Ureter (tissue), 1 donor: ENCODE measurements around the gene PRKAR2B. TPM values are rescaled to one million over a fixed set of nuclear protein-coding genes. Genes with fewer than 3 reads are reported as not detected.

Experiments
- DNase-seq: peaks from one replicate; pipeline ENCODE4 v3.0.0-alpha.2; 2020; ENCODE audit warnings: low spot score
- total RNA-seq: library from RNA; stranded (reverse); gene quantifications from one replicate; pipeline ENCODE4 v1.2.4, GENCODE V29; 2023
- donor health status: DM: yes; HTN: yes; CAD: no.

The PRKAR2B gene
- total RNA-seq, 1 donor from 2014 or later, result 22.8 TPM

DNA sequence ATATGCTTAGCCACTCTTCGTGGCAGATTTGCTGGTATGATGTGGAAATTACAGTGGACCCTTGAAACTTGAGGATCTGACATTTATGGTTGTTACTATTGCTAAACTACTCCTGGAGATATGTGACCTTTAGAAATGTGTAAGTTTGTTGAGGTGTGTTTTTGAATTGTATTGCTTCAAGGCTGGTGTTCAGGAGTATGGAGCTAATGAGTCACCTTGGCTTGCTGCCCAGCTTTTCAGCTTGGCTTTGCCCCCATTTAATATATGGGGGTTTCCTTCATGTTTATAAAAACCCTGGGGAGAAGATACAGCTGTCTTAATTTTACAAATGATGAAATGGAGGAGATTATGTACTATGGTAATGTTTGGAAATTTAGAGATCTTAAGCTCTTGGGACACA is 135.9 kb downstream of the PRKAR2B start:
- DNase-seq, result no peak

DNA sequence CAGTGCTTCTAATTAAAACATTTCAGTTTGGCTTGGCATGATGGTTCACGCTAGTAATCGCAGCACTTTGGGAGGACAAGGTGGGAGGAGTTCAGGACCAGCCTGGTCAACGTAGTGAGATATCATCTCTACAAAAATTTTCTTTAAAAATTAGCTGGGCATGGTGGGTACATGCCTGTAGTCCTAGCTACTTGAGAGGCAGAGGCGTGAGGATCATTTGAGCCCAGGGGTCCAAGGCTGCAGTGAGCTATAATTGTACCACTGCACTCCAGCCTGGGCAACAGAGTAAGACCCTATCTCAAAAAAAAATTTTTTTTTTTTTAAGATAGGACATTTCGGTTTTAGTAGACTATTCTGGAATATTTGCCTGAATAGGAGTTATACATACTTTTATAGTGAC is 136.7 kb downstream of the PRKAR2B start:
- no peak for DNase-seq

DNA sequence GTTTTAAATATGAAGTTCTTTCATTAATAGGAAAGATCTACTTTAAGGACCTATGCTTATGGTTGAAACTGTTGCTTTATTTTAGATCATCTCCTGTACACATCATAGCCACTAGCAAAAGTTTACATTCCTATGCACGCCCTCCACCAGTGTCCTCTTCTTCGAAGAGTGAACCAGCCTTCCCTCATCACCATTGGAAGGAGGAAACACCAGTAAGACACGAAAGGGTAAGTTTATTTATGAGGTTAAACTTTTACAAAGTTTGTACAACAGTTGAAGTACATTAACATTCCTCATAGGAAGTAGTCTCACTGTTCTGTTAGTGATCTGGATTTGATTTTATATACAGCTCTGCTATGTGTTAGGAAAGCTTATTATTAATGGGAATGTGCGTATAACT is 141.2 kb downstream of the PRKAR2B start:
- DNase-seq, result no peak

DNA sequence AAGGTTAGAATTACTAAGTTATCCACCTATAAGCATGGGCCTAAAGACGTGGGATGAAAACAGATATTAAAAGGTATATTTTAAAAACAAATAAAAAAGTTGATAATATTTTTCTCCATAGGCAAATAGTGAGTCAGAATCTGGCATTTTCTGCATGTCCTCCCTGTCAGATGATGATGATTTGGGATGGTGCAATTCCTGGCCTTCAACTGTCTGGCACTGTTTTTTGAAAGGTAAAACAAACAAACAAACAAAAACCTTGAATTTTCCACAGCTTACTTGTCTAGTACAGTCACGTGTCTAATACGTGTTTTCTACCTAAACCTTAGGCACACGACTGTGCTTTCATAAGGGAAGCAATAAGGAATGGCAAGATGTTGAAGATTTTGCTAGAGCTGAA is 141.7 kb downstream of the PRKAR2B start:
- DNase-seq, result no peak

DNA sequence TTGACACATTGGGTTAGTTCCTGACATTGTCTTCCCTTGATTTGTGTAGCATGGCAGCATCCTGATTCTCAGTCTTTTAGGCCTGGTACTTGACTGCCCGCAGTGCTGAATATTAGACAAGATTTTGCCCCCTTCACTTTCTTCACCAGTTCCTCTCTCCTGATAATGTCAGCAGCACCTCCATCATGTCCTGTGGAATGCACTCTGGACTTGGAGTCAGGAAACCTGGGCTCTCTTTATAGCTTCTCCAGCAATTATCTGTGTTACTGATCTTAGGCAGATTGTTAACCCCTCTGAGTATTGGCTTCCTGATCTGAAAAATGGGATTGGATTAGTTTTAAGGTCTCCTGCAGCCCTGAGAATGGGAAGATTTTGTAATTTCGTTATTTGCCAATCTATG is 143.3 kb downstream of the PRKAR2B start:
- no peak for DNase-seq

DNA sequence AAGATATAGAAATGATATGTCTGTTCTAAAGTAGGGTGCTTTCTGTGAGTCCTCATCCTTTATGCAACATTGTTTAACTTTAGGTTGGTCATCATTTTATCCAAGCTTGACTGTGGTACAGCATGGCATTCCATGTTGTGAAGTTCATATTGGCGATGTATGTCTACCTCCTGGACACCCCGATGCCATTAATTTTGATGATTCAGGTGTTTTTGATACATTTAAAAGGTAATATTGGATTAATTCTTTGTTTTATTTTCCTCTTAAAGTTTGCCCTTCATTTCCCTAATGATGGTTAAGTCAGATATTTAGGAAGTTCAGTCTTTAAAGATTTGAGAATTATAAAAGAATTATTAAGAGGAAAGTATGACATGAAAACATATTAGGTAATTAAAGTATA is 145.6 kb downstream of the PRKAR2B start:
- DNase-seq, result no peak

DNA sequence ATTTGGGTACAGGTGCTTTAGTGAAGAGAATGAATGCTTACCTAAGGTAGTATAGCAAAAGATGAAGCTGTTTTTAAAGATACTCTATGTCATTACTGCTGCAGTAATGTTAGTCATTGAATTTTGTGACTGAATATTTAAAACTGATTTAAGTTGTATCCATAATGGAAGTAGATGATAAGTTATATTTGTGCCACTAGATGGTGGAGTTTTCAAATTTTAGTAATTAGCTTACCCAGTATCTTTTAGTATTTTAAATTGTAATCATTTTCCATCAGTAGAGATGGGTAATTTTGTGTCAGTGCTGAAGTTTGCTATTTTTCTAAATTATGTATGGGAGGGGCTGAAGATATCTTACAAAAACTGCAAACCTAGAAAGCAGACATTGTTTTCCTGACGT is 149.5 kb downstream of the PRKAR2B start:
- no peak for DNase-seq

DNA sequence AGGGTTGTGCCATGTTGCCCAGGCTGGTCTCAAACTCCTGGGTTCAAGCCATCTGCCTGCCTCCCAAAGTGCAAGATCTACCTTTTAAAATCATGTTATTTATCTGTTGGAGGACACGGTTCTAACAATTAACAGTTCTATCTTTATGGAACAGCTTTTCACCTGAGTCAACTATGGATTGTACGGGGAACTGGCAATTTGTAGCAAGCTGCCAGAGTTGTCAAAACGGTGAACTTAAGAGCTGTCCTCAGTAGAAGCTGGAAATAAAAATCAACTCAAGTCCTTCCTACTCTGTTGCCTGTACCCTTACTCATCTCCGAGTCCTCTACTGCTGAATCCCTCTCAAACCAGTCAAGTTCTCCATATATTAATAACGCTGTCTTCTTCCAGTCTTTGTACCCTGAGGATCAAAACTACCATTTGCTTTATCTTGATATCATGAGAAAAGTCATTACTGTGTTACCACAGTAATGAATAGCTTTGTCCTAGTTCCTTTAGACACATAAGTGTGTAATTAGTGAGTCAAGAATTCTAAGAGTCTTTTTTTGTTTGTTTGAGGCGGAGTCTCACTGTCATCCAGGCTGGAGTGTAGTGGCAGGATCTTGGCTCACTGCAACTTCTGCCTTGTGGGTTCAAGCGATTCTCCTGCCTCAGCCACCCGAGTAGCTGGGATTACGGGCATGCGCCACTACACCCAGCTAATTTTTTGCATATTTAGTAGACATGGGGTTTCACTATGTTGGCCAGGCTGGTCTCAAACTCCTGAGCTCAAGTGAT is 152.5 kb downstream of the PRKAR2B start:
- DNase-seq, result no peak

DNA sequence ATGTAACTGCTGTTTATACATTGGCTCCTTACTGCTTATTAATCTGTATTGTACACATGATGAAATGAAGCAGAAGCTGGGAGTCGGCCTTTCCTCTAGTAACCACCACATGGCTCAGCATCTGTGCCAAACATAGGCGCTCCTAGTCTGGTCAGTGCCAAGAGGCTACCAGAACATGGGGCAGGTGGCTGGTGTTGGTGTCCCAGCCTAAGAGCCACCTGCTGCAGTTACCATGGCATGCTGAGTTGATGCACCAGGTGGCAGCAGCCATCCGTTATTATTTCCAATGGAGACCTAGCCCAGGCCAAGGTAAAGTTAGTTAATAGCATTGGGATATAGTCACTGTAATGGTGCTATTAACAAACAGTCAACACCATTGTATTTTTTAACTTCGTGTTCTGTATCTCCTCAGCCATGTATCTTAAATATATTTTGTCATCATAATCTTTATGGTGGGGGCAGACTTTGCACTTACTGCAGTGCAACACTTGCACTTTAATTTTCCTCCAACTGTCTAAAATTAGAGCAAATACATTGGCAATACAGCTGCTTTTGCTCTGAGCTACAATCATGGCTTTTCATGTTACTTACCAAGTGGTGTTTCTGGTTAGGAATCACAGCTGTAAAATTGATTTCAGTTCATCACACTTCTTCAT is 157.4 kb downstream of the PRKAR2B start:
- no peak for DNase-seq

DNA sequence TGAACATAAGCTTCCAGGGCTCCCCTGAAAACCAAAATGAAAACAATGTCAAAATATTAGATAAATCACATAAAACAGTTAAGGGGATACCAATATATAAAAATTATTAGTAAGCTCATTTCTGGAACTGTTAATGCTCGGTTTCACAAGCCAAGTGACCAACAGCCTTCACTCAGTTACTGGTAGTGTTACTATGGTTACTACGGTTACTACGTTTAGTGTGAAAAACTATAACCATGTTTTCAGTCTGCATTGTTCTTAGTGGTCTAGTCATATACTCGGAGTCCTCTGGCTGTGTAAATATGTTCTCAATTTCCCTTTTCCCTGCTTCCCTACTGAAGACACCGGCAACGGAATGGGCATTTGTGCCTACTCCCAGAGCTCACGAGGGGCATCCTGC is 159.1 kb downstream of the PRKAR2B start:
- DNase-seq, result no peak

DNA sequence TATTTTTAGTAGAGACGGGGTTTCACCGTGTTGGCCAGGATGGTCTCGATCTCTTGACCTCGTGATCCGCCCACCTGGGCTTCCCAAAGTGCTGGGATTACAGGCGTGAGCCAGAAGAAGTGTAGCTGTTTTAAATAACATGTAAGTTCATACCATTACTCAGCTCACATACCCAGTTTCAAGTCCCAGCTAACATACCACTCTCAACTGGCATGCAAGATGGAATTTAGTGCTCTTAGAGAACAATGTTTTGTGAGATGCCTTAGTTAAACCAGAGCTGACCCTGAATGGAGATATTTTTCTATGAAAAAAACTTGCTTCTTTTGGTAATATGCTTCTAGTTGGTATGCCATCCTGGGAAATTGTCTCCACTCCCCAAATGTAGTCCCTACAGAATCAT is 161.6 kb downstream of the PRKAR2B start:
- no peak for DNase-seq

DNA sequence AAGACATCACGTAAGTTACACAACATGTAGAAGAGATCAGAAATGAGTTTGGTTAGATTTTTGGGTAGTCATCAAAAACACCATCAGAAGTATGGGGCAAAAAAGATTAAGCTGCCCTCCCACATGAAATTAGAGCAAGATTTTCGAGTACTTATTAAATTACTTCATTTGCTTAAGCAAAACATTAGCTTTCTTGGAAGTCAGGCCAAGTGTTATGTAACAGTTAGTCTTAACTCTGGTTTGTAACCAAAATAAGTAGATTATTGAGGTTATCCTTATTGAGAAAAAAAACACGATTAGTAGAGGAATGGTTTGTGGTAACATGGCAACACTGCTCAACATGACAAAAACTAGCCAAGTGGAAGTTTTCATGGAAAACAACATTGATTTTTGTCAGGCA is 162.2 kb downstream of the PRKAR2B start:
- no peak for DNase-seq

DNA sequence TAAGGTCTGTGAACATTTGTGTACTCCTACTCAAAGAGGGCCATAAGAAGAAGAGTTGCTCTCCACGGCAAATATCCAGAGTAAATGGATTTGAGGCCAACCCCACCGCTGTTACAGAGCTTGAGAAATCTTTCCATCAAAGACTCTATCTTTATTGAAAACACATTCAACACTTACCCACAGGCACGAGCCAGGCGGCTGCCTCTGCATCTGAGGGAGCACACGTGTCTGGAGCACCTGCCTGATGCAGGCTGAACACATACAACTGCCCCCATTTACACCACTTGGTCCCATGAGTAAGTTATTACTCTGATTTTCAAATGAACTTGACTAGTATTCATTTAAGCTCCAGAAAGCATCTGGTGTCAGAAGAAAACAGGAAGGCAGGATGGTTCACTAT is 163.0 kb downstream of the PRKAR2B start:
- DNase-seq, result no peak

DNA sequence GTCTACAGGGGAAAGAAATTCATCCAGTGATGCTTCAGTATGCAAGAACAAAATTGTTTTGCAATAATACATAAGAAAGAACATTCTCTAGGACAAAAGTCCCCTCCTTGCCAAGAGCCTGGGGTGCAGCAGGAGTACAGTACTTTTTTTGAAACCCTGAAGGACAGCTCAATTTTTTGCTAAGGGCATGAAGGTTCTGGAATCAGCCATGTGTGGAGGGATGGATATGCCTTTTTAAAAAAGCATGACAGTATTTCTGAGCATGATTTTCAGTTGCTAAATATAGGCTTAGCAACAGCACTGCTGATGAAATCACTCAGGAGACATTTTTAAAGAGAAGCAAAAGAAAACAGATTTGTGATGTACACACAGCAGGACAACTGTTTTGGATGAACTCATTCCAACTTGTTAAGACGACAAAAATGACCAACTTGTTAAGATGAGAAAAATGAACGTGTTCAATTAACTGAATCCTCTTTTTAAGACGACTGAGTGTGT is 163.6 kb downstream of the PRKAR2B start:
- DNase-seq, result no peak

DNA sequence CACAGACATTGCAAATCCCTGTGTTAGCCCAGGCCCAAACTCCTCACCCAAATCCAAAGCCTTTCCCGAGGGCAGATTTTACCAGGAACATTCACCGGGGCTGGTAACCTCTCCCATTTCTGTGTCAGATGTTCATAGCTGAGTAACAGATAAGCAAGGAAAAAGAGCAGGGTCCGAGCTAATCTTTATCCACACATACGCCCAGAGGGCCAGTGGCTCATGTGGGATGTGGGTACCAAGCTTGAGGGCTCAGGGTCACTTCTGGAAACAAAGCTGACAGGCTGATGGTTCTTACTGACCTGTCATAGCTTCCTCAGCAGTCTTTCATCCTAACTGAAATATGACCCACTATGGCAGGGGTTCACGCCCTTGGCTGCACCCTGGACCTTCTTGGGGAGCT is 164.1 kb downstream of the PRKAR2B start:
- DNase-seq, result no peak

DNA sequence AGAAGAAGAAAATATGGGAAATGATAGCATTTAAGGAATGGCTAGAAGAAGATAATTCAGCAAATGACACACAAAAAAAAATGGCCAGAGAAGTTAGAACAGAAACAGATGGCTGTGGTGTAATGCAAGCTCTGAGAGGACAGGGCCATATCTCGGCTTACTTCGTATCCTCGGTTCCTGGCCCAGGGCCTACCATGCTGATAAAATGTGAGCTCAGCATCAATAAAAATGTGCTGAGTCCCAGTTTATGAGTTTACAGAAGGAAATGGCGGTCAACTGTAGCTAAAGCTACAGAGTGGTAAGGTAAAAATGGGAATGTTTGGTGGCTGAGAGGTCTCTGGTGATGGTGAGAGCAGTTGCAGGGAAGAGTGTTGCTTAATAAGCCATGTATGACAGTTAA is 165.1 kb downstream of the PRKAR2B start:
- DNase-seq, result no peak

DNA sequence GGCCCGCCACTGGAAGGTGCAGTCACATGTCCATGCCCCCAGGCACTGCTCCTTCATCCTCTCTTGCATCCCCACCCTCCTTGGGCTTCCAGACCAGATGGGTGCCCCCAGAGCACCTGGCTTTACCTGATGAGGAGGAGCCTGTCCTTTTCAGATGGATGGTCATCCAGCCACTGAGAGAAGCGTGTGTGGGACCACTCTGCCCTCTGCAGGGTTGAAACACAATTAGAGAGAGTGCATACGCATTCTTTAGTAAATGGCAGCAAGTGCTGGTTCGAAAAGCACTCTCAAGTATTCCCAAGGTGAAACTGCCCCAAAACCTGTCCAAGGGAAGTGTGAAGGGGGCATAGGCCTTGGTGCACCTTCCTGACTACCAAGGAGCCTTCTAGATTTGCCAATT is 165.9 kb downstream of the PRKAR2B start:
- no peak for DNase-seq

Other genes with a start within 250 kb of the PRKAR2B start
- 5.3 TPM for gene PIK3CG, start 179.4 kb upstream of the PRKAR2B start, total RNA-seq
- gene HBP1, start 124.3 kb downstream of the PRKAR2B start, total RNA-seq, result 62.1 TPM